Measurements from ENCODE around the gene ELP6.

The ELP6 gene

DNA sequence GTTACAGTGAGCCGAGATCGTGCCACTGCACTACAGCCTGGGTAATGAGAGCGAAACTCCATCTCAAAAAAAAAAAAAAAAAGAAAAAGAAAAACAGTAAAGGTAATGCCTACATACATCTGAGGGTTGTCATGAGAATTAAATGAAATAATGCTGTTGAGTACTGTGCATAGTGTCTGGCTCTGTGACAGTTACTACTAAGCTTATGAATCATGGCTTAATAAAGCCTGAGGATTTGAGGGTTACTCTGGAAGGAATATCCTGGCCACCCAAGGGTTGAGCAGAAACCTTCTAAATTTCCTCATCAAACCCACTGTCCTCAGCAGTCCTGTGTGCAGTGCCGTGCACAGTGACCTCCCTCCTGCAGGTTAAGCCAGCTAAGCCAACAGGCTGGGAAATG is 26.8 kb upstream of the ELP6 start:
- TF ChIP-seq, protein P1, sequence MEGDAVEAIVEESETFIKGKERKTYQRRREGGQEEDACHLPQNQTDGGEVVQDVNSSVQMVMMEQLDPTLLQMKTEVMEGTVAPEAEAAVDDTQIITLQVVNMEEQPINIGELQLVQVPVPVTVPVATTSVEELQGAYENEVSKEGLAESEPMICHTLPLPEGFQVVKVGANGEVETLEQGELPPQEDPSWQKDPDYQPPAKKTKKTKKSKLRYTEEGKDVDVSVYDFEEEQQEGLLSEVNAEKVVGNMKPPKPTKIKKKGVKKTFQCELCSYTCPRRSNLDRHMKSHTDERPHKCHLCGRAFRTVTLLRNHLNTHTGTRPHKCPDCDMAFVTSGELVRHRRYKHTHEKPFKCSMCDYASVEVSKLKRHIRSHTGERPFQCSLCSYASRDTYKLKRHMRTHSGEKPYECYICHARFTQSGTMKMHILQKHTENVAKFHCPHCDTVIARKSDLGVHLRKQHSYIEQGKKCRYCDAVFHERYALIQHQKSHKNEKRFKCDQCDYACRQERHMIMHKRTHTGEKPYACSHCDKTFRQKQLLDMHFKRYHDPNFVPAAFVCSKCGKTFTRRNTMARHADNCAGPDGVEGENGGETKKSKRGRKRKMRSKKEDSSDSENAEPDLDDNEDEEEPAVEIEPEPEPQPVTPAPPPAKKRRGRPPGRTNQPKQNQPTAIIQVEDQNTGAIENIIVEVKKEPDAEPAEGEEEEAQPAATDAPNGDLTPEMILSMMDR (IDR thresholded peaks at IDR 0.05; ENCODE audit: insufficient read depth, low read depth, low read length, missing control alignments): no peak
- H3K4me3 ChIP-seq (ENCODE audit: low read depth, low read length): no peak overlapping the region
- no peak for DNase-seq (ENCODE audit: low read depth)

DNA sequence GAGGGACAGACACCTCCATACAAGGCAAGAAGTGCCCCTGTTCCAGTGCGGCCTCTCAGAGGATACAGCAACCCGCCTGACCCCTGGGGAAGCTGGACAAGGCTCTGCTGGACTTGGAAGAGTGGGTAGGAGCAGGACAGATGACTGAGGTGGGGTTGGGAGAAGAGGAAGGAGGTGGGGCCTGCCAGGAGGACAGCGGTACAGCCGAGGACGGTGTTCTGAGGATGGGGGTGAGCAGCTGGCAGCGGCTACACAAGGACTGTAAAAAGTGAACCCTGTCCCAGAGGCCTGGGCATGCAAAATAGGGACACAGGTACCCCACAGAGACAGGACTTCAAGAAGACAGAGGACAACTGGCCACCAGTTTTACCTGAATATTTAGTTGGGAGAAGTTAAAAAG is 23.5 kb upstream of the ELP6 start:
- DNase-seq (ENCODE audit: low read depth): no peak
- no peak overlapping the region for H3K4me3 ChIP-seq (ENCODE audit: low read depth, low read length)
- TF ChIP-seq, protein P1 (IDR thresholded peaks at IDR 0.05; ENCODE audit: insufficient read depth, low read depth, low read length, missing control alignments): no peak

DNA sequence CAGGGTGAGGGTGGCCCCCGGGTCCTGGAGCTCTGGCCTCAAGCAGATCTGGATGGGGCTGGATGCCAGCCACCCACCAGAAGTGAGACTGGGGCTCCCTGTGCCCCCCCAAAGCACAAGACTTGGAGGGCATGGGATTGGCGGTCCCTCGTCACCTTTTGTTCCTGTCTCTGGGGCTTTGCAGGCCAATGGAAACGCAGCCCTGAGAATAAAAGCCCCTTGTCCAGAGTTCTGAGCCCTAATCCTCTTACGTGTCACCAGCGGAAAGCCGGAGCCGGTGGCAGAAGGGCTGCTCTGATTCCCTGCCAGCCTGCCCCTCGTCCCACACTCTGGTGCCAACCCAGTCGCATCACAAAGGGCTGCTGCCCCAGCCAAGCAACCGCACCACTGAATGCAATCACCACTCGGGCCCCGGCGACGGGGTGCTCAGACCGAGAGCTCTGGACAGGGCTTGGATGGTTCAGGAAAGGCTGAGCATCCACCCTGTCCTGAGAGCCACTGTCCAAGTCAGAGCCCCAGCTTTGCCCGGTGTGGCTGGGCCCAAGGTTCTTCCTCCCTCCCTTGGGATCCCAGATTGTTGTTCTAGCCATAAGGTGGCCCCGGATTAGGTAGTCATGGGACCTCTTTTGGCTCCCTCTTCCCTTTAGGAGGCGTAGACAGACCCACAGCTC is 22.8 kb upstream of the ELP6 start:
- no peak for DNase-seq (ENCODE audit: low read depth)
- TF ChIP-seq, protein P1 (IDR thresholded peaks at IDR 0.05; ENCODE audit: insufficient read depth, low read depth, low read length, missing control alignments): no peak
- no peak overlapping the region for H3K4me3 ChIP-seq (ENCODE audit: low read depth, low read length)

DNA sequence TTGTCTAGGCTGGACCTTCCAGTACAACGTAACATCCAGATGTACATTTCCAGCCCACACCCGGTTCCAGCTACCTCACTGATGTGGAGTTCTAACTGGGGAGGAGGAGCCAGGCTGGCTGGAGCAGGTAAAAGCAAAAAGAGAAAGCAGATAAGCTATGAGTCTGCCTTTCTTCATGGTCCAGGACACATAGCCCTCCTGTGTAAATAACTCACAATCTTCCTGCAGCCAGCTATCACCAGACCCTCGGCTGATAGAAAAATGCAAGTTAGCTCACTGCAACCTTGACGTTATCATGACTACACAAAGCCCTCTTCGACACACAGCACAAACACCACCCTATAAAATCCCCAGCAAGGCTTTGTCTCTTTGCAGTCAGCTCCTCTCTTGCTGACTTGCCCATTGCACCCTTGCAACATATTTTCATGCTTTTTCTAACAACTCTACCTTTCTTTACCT is 20.5 kb upstream of the ELP6 start:
- no peak for DNase-seq (ENCODE audit: low read depth)
- TF ChIP-seq, protein P1 (IDR thresholded peaks at IDR 0.05; ENCODE audit: insufficient read depth, low read depth, low read length, missing control alignments): no peak

DNA sequence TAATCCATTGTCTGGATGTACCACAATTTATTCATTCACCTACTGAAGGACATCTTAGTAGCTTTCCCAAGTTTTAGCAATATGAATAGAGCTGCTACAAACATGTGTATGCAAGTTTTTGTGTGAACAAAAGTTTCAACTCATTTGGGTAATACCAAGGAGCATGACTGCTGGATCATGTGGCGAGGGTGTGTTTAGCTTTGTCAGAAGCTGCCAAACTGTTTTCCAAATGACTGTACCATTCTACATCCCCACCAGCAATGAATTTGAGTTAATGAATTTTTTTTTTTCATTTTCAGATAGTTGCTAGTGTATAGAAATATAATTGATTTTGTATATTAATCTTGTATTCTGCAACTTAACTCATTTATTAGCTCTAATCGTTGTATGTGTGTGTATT is 20.0 kb upstream of the ELP6 start:
- H3K4me3 ChIP-seq (ENCODE audit: low read depth, low read length): no peak overlapping the region
- no peak for DNase-seq (ENCODE audit: low read depth)
- TF ChIP-seq, protein P1 (IDR thresholded peaks at IDR 0.05; ENCODE audit: insufficient read depth, low read depth, low read length, missing control alignments): no peak

More for the DNA sequence above, 20.5 kb upstream of the ELP6 start:
- H3K4me3 ChIP-seq (ENCODE audit: low read depth, low read length): no peak overlapping the region

DNA sequence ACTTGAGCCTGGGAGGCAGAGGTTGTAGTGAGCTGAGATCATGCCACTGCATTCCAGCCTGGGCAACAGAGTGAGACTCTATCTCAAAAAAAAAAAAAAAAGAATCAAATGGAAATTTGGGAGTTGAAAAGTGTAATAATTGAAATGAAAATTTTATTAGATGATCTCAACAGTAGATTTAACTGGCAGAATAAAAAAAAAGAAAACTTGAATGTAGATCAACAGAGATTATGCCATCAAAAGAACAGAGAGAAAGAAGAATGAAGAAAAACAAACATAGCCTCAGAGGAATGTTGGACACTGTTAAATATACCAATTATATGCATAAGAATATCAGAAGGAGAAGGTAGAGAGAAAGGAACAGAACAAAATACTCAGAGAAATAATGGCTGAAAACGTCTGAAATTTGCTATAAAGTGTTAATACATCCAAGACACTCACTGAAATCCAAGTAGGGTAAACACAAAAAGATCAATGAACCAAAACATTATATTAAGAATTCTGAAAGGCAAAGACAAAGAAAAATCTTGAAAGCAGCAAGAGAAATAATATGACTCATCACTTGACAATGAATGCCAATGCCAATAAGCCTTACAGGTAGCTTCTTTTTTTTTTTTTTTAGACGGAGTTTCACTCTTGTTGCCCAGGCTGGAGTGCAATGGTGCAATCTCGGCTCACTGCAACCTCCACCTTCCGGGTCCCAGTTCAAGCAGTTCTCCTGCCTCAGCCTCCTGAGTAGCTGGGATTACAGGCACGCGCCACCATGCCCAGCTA is 14.6 kb upstream of the ELP6 start:
- TF ChIP-seq, protein P1 (IDR thresholded peaks at IDR 0.05; ENCODE audit: insufficient read depth, low read depth, low read length, missing control alignments): no peak
- no peak overlapping the region for H3K4me3 ChIP-seq (ENCODE audit: low read depth, low read length)
- DNase-seq (ENCODE audit: low read depth): no peak
